GM18868 (cell line): Measurements from ENCODE around the gene CDK6.
A peak's percentile ranks its signal among the peaks of the same experiment; 100 is the strongest.

Experiments
- ATAC-seq: cut with Tn5 transposase; IDR thresholded peaks from one replicate; pipeline ENCODE4 v1.9.1; 2021; ENCODE audit warnings: mild to moderate bottlenecking, moderate library complexity; ENCODE audit not compliant: unreplicated experiment

CDK6 gene

GRCh38 chr7:92652536-92652935, 183.8 kb downstream of the CDK6 start:
- peak; percentile 52 for ATAC-seq

DNA sequence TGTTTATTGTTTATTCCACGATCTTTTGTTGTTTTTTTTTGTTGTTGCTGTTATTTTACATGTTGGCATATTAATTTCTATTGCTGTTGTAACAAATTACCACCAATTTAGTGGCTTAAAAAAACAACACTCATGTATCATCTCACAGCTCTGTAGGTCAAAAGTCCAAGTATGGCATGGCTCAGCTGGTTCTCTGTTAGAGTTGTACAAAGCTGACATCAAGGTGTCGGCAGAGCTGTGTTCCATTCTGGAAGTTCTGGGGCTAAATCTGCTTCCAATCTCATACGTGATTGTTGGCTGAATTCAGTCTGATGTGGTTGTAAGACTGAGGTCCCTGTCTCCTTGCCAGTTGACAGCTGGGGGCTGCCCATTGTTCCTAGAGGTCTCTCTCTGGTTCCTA, 186.0 kb downstream of the CDK6 start:
- ATAC-seq = no peak

DNA sequence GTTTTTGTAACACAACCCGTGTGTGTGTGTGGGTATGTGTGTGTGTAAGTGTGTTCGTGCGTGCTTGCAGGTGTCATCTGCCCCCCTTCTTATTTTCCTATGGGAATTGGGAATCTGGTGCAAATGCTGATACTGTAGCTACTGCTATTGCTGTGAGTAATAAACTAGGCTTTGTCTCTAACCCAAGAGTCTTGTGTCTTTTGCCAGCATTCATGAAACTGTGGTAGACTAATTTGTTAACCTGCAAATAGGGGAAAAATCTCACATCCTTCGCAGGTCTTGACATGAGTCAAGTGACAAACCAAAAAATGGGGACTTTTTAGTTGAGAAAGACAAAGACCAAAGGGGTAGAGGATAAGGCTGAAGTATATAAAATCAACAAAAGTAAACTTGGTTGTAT, 188.3 kb downstream of the CDK6 start:
- ATAC-seq = peak; percentile 67

GRCh38 chr7:92647652-92648051, 188.7 kb downstream of the CDK6 start:
- ATAC-seq = no peak

DNA sequence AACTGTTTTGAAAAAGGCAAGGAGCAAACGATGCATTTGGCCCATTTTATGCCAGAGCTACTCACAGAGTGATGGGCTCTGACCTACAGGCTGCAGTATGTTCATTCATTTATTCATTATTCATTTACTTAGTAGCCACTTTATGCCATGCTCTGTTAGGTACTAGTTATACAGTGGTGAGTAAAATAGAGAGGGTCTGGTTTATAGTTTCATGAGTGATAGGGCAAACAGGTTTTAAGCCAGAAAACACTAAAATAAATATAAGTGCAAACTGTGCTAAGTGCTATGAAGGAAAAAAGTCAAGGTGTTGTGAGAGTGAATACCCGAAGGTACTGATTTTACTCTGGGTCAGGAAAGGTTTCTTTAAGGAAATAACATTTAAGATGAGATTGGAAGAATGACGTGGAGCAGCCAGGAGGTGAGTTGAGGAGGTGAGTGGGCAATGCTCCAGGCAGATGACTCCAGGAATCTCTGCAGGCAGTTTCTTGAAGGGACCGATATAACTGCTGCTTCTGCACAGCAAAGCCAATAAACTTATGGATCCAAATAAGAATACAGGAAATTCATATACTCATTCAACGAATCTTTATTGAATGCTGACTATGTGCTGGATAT, 189.3 kb downstream of the CDK6 start:
- ATAC-seq = no peak

DNA sequence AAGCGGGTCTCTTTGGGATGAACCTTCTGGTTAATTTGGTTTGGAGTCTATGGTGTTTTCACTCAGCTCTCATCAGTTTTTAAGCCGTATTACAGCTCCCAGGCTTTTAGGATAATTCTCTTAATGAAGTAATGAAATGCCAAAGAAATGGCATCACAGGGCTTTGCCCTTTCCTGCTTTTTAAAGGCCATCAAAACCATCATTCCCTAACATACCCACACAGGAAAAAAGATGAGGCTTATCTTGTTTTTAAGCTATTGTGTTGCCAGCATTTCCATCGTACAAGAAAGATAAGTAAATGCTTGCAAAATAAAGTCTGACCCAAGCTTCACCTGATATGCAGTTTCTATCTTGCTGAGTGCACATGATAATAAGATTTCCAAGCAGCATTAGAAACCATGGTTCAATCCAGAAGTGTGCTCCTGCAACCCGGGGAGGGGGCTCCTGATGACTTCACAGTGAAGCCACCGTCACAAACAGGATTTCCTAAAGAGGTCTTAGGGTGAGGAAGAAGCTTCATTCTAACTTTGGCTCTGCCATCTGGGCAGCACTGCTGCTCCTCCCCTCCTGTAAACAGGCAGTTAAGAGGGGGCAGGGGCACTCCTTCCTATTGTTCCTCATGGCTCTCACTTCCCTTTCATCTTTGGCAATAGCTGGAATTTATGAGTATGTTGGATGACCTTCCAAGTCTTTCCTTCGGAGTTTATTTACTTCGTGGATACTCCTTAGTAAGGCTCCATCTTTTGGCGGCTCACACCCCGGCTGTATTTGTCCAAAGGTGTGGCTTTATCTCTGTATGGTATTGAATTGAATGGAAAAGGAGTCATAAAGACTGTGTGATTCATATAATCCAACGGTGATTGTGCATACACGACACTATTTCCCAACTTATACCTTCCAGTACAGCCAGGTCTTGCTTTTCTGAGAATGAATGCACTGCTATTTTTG, 191.0 kb downstream of the CDK6 start:
- ATAC-seq = no peak

DNA sequence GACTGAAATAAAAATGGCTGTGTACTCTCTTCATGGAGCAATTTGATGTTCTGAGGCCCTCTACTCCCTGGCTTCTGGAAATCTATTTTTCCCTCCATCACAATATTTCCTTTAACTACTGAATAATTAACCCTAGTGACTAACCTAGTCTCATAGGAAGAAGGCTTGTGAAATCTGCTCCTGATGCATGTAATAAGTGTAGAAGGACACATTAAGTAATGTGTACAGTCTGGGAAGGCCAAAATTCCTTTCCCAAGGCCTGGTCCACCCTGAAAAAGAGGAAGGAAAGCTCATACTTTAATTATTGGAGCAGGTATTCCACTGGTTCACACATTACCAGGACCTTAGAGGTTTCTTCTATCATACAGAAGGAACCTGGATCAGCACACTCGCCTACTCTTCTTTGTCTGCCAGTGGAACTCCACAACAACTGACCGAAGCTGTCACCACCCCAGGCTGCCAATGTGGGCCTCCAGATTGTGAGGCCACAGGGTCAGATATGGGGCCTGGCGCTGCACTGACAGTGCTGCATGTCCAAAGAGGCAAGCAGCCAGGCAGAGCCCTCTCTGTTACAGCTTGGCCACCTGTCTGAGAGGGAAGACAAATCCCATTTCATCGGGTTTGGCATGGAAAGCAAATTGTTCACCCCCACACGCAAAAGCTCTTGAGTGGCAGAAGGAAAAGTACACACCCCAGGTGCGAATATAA, 191.8 kb downstream of the CDK6 start:
- ATAC-seq = no peak

- no peak for ATAC-seq
Observed at GRCh38 chr7:92643821-92644220, 192.6 kb downstream of the CDK6 start.

DNA sequence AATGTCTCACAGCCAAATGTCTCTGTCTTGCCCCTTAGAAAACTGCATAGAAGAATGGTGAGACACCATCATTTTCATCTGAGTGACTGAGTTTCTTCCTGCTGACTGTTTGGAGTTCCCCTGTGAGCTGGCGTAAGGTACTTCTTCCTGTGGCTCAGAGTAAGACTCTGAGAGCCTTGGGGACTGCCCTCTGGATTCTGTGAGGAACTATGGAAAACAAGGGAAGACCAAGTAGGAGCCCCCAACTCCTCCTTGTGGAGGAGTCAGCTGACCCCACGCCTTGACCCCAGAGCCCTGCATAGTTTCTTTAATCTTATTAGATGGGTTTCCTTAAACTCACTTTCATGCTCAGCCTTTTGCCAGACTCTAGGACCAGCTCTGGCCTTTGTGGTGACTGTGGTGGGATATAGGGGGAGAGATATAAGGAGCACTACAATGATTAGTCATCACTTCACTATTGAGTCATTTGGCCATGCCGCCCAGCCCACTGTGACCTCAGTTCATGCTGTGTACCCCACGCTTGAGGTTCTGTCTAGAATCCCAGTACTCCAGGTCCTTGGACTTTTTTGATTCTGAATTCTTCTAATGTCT, 194.4 kb downstream of the CDK6 start:
- peak; percentile 86 for ATAC-seq

GRCh38 chr7:92639966-92640365, 196.4 kb downstream of the CDK6 start:
- ATAC-seq = no peak

DNA sequence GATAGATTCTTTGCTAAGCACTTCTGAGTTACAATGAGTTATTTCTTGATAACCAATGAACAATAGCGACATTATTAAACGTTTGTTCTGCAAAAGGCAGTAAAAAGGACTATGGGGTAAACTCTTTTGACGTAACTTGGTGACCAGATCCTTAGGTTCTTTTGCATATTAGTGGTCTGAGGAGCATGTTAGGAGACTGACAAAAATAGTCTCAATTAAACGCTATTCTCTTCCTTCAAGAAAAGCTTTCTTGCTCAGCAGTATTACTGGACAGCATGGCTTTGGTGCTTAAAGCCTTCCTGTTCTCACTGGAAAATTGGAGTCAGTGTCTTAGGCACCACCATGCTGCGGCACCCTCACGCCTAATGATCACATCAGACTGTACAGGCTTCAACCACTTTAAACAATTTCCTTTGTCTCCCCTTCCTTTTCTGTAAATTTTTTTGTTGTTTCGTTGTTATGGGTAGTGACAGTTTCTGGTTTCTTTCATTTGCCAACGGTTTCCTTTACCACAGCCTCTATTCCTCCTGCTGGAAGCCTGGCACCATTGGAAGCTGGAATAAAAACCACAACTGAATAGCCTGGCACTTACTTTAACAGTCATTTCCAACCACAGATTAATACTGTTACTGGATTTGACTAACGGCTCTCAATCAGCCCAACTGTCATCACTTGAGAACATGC, 197.0 kb downstream of the CDK6 start:
- ATAC-seq = no peak

GRCh38 chr7:92636018-92636560, 200.3 kb downstream of the CDK6 start:
- no peak for ATAC-seq

DNA sequence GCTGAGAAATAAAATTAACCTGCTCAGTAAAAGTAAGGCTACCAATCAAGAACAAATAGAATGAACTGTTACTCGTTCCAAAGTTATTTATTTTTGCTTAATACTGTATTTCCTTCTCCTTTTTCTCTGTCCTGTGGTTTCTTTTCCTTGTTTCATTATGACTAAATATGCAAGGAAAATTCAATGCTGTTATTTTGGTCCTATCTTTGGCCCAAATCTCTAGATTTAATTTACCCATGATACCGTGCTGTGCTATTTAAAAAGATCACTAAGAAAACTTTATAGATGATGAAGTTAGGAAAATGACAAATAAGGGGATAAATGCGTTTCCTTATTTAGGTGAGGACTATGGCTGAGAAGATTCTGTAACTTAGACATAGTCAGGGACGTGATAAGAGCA, 200.8 kb downstream of the CDK6 start:
- no peak for ATAC-seq

DNA sequence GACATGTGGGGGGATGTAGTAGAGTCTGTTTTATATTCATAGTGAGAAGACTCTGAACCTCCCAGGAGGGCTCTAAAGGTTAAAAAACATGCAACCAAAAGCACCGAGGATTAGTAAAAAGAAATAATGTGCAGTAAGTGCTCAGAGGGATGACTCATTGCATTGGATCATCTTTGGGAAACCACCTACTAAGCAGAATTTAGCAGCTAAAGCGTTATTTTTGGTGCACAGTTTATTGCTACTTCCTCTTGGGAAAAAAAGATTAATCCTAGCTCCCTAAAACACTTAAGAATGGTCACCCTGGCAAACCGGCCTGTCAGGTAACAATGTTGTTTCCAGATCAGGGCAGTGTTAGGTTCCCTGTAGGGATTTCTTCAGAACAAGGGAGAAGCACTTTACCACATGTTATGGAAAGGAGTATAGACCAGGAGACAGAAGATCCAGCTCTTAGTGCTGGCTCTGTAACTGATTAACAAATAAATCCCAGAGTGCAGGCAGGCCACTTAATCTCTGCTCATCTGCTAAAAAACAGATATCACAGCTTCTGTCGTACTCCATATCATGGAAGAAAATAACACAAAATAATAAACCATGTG, 201.4 kb downstream of the CDK6 start:
- ATAC-seq = peak; percentile 53

- no peak for ATAC-seq
Observed at GRCh38 chr7:92634205-92634604, 202.2 kb downstream of the CDK6 start.

DNA sequence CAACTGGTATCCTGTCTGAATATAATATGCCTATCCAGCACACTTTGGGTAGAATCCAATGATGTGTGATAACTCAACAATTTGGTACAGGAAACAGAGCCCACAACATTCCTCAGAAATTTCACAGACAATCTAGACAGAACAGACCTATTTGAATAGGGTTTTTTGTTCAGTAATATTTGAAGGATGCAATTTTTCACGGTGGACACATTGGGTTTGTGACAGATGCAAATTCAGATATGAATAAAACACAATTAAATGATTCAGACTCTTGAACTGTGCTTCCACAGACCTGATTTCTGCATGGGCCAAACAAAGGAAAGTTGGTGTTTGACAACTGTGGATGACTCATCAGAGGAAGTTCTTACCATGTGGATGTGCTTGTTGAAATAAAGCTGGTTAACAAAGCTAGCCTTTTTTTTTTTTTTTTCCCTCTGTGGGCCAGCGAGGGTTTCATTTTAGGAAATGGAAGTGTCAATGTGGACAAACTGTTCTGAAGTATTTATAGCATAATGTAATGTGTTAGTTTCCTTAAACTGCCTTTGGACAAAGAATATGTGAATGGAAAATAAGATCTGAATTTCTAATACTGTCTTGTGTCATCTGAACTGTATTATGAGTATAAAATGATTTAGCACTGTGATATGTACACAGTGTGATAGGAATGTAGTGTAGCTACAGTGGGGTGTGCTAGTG, 203.0 kb downstream of the CDK6 start:
- peak; percentile 23 for ATAC-seq

DNA sequence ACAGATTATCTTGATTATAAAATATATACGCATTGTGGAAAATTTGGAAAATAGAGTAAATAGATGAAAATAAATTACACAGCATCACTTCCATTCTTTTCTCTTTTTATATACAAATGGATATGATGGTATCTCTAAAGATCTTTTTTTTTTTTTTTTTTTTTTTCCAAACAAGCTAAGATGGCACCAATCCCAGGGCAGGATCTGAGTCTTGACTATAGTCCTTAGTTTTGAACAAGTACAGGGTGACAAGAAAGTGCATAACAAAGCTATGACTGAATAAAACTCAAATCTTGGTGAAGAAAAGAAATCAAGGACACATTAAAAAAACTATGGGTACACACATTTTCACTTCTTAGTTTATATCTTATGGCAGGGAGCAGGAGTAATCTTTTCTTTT, 203.6 kb downstream of the CDK6 start:
- ATAC-seq = no peak

DNA sequence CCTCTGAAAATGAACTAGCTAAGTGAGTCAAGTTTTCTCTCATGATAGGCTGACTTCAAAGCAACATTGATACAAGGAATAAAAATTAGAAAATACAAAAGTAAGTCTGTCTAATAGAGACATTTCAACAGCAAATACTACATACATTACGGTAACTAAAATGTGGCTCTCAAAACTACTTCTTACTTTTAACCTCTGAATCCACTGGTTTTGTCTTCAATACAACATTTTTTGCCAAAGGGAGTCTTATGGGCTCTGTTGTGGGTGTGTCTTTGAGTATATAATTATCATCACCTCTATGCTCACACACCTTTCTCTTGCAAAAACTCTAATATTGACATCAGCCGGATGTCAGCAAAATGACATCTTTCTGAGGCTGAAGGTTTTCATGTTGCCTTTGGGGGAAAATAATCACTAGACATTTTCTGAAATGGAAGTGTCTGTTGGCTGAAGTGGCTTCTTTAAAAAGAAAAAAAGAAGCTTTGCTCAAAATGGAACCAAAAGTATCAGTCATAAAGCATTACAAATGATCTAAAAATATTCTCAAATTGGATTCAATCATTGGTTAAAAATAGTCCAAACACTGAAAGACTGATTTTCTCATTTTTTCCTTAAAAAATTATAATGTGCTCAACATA, 204.4 kb downstream of the CDK6 start:
- no peak for ATAC-seq
